NCI-H460 (cell line): Measurements from ENCODE around the gene ERCC5. TPM values are rescaled to one million over a fixed set of nuclear protein-coding genes. Genes with fewer than 3 reads are reported as not detected.
A peak's percentile ranks its signal among the peaks of the same experiment; 100 is the strongest.

Source experiments
- DNase-seq: peaks from one replicate; pipeline ENCODE4 v3.0.0-alpha.2; 2016; ENCODE audit warnings: low read depth; ENCODE audit errors: extremely low read depth
- total RNA-seq: library from RNA; depleted of rRNA; stranded (reverse); fragments of >200 nt; shearing (Covaris generic); gene quantifications from 2 replicates; pipeline ENCODE4 v1.2.3, GENCODE V29; 2014

The ERCC5 gene
- total RNA-seq, 1 experiment from 2014 or later = 33.4 TPM

DNA sequence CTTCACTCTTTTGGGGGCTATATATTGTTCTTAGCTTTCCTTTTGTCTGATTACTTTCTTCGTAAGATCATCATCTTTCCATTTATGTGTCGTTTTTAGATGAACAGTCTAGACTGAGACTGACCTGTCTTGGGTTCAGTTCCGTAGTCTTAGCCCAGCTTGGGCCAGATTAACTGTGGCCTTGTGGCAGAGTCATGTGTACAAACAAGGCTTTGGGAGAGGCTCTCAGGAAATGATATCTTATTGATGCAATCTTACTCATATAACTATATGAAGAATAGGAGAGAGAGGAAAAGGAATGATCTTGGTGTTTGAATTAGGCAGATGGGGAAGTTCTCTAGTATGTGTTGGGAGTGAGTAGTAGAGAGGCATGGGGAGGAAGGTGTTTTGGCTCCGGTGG is 6.8 kb upstream of the ERCC5 start:
- DNase-seq = no peak

DNA sequence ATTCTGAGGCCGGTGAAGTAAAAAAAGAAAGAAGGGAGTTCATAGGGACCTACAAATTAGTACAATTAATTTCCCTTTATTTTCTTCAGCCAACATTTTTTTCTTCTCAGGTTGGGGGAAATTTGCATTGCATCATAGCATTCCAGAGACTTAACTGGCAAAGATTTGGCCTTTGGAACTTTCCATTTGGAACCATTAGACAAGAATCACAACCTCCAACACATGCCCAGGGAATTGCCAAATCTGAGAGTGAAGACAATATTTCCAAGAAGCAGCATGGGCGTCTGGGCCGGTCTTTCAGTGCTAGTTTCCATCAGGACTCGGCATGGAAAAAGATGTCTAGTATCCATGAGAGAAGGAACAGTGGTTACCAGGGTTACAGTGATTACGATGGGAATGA is 6.4 kb upstream of the ERCC5 start:
- no peak for DNase-seq

DNA sequence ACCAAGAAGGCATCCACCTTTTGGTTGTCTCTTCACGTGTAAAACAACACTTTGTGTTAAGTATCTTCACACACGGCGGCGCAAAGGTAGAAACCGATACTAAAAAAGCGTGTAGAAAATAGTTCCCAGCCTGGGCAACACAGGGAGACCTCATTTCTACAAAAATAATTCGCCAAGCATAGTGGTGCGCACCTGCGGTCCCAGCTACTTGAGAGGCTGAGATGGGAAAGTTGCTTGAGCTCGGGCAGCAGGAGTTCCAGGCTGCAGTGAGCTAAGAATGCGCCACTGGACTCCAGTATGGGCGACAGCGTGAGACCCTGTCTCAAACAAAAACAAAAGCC is 573 bp upstream of the ERCC5 start:
- no peak for DNase-seq

DNA sequence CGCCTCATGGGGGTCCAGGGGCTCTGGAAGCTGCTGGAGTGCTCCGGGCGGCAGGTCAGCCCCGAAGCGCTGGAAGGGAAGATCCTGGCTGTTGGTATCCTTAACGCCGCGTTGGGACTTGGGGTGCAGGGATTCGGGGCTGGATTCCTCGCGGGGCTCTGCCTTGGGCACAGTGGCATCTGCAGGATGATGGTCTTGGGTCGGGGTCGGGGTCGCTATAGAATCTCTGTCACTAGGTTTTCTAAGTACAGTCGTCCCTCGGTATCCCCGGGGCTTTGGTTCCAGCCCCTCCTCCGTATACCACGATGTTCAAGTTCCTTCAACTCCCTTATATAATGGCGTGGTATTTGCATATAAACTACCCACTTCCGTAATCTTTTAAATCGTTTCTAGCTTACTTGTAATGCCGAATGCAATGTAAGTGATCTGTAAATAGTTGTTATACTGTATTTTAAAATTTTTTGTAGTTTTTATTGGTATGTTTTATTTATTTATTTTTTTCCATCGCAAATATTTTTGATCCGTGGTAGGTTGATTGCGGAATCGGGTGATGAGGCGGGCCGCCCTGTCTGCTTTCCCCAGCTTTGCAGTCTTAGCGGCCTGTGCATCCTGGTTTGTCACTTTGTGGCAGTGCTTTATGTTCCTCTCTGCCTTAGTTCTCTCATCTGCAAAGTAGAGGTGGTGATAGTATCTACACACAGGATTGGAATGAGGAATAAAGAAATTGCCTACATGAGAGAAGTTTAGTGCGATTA is 606 bp downstream of the ERCC5 start:
- no peak for DNase-seq

DNA sequence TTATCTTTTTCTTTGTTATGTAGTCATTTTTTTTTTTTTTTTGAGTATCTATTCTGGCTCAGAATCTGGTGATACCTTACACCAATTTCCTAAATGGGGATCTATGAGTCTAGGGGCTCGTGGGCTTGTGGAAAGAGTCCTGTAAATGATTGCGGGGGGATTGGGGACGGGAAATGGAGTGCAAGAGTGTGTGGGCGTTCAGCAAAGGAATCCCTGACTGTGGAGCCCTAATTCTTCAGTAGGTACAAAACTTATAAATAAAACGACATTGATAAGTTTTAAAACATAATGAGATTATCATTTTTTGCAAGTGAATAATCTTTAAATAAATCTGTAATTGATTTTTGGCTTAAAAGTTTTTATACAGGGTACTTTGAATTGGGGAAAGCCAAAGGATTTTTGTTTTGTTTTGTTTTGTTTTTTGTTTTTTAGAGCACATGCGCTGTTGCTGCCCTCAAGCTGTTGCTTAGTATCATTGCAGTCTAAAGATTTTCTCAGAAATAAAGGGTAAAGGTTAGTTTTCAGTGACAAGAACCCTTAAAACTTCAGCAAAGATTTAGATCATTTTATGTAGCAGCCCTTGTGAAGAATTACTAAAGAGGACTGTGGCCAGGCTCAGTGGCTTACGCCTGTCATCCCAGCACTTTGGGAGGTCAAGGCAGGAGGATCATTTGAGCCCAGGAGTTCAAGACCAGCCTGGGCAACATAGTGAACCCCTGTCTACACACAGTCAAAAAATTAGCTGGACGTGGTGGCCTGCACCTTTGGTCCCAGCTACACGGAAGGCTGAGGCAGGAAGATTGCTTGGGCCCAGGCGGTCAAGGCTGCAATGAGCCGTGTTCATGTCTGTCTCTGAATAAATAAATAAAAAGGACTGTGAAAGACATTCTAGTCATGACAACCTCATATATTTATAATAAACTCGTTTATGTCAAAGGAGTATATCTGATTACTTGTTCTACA is 1.7 kb downstream of the ERCC5 start:
- DNase-seq = no peak

DNA sequence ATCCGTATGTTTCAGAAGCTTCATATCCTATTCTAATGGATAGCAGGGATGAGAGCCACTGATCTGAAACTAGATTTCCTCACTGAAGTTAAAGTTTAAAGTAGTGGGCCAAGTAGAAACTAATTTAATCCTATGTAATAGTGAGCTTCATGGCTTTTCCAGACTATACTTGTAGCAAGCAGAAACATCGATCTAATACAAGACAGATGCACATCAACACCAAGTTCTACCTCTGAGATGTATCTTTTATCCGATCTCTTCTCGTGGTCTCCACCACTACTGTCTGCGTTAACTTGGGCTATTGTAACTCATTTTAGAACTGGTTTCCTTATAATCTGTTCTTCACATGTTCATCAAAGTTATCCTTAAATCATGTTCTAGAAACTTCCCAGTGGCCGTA is 3.1 kb downstream of the ERCC5 start:
- no peak for DNase-seq

DNA sequence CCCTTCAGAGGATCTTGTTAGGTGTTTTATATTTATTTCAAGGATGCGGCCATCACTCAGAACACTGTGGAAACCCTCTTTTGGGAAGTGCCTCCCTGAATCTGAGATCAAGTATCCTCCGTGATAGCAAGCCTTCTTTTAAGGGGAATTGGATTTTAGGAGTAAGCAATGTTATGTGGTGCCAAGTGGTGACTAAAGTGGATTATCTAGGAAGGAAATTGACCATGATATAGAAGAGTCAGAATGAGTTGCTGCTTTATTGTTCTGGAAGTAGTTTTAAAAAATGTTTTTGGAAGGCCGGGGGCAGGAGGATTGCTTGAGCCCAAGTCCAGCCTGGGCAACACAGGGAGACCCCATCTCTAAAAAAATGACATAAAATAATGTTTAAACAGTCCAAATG is 6.7 kb downstream of the ERCC5 start:
- no peak for DNase-seq

DNA sequence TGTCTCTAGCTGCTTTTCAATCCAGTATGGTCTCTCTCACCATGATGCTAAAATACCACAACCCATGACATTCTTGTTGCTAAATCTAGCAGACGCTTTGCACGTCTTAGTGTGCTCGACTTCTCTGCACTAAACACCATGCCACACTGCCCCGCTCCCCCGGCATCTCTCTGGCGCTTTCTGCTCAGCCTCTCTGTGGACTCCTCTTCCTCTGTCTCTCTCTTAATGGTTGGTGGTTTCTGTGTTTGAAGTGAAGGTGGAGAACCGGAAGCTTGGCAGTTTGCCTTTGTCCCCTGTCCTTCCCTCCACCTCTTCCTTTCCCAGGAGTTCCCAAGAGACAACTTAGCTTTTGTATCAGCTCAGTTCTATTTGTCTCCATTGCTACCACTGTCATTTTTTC is 8.8 kb downstream of the ERCC5 start:
- no peak for DNase-seq

DNA sequence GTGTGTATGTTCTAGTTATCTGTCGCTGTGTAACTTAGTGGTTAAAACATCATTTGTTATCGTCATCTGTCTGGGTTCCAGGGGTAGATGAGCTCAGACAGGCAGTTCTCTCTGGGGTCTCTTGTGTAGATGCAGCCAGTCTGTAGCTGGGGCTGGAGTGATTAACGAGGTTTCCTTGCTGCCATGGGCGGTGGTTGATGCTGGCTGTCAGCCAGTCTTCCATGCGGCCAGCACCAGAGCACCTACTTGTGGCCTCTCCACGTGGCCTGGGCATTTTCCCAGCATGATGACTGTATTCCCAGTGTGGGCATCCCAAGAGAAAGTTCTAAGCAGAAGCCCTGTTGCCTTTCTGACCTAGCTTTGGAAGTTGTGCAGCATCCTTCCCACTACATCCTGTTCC is 10.7 kb downstream of the ERCC5 start:
- DNase-seq = no peak

DNA sequence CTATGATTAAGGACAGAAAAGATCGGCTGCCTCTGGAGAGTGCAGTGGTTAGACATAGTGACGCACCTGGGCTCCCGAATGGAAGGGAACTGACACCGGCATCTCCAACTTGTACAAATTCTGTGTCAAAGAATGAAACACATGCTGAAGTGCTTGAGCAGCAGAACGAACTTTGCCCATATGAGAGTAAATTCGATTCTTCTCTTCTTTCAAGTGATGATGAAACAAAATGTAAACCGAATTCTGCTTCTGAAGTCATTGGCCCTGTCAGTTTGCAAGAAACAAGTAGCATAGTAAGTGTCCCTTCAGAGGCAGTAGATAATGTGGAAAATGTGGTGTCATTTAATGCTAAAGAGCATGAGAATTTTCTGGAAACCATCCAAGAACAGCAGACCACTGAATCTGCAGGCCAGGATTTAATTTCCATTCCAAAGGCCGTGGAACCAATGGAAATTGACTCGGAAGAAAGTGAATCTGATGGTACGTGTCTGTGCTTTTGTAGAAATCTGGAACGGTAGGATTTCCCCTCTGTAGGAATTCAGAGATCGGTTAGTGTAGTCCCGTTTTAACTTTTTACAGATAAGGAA is 16.9 kb downstream of the ERCC5 start:
- no peak for DNase-seq

DNA sequence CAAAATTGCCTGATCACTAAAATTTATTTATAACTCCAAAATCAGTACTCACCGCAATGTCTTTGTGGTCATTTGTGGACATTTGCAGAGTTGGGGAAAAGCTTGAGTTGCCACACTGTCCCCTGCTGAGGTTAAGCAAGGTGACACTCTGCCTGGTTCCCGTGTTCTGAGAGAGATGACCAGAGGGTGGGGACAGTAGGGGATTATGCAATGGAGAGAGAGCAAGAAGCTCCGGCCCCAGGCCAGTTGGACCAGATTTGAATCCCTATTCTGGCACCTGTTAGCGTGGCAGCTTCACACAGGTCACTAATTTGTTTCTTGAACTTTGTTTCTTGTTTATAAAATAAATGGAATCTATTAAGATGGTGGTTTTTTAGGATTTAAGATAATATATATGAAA is 17.8 kb downstream of the ERCC5 start:
- DNase-seq = no peak

DNA sequence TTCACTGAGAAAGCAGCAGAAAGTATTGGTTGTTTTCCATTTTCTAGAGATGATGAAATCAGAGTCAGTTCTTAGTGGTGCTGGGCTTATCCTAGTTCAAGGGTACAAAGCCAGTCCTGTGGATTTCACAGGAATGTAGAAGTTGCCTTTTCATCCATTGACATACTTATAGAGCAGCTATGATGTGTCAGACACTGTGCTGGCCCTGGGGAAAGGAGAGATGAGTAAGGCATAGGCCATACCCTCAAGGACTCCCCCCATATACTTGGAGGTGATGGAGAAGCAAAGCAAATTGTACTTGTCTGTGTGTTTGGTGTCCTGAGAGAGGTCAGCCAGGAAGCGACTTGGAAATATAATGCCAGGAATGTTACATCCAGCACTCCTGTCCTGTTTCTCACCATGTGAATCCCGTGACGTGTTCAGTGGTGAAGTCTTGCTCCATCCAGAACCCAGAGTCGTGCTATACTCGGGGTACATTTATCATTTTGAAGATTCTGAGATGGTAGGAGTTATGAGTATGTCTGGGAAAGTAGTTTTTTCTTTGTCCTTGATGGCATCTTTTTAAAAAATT is 22.6 kb downstream of the ERCC5 start:
- DNase-seq = no peak

DNA sequence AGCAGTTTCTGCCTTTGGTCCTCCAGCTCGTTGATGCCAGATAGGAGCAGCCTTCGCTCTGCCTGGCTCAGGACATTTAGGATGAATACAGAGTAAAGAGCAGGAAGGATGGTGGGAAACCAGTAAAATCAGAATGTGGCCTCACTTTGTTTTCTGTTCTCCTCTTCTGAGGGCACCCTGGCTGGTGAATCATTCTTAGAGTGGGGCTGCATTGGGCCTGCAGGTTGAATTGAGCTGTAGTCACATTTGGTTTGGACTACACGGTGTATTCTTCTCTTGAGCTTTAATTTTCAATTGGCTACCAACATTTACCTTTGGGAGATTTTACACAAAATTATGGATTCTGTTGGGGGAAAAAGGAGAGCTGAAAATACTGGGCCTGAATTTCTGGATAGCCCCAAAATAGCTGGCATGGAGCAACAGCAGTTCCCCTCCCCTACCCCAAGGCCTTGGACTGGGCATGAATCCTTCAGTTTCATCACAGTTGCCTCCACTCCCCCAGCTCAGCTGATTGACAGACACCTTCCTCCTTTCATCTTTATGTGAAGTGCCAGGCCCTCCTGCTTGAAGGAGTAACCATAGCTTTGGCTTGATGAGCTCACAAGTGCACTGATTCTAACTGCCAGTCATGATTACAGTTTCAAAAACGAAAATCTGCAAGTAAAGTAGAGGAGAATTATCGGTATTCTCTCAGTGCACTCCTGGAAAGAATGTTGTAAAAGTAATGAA is 24.3 kb downstream of the ERCC5 start:
- no peak for DNase-seq

DNA sequence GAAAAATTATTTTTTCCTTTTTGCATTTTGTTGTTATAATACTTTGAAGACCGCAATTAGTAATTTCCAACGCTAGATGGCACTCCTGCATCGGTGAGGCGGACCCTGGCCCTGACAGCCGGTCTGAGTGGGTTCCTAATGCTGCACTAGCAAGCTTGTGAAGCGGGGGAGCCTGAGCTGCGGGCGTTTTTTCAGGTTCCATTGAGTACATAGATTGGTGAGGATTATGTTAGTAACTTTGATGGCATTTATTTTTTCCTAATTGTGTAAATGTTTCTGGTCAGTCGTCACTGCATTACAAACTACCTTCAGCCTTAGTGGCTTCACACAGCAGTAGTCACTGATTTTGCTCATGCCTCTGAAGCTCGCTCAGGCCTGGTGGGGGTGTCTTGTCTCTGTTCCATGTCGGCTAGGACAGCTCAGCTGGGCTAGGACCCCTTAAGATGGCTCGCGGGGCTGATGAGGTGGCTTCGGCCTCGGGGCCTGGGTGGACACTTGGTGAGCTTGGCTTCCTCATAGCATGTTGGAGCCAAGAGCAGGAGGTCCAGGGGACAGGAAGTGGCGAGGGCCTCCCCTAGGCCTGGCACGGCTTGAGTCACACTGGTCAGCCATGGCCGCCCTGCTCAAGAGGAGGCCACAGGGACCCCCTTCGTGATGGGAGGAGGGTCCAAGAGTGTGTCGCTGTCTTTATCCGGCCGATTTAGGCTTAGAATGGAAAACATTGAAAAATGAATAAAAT is 25.0 kb downstream of the ERCC5 start:
- DNase-seq = peak; percentile 20

DNA sequence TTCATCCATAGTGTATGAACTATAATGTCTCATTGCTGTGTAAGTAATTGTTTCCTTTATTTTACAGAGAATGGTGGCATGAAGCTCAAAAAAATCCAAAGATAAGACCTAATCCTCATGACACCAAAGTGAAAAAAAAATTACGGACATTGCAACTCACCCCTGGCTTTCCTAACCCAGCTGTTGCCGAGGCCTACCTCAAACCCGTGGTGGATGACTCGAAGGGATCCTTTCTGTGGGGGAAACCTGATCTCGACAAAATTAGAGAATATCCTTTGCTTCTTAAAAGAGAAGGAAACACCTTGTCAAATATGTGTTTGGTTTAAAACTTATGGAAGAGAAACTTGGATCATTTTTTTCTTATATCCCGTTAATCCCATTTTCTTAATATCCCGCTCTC is 26.3 kb downstream of the ERCC5 start:
- no peak for DNase-seq

DNA sequence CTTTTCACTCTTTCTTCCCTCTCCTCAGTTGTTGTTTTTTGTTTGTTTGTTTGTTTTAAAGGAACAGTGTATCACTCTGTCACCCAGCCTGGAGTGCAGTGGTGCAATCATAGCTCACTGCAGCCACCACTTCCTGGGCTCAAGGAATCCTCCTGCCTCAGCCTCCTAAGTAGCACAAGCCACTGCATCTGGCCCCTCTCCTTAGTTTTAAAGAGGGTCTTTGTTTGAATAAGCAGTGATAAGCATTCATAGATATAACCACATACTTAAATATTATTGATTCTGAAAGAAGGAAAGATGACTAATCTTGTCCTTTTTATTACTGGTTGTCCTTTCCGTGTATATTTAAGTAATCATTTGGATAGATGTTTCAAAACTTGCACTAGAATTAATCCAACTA is 26.7 kb downstream of the ERCC5 start:
- no peak for DNase-seq

DNA sequence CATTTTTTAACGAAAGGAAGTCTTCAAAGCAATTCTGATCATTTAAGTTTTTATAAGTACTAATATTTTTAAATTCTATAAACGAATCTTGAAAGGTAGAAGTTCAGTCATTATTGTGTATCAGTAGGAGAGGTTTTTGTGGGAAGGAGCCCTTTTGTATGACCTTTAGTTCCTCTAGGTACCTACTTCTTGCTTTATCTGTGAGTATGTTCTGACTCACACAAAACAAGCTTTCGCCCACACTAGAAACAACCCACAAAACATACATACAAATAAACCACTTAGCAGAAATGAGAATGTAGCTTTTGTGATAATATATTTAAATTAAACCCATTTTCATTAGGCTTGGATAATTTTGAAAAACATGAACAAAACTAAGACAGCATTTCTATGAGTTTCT is 27.8 kb downstream of the ERCC5 start:
- DNase-seq = no peak

DNA sequence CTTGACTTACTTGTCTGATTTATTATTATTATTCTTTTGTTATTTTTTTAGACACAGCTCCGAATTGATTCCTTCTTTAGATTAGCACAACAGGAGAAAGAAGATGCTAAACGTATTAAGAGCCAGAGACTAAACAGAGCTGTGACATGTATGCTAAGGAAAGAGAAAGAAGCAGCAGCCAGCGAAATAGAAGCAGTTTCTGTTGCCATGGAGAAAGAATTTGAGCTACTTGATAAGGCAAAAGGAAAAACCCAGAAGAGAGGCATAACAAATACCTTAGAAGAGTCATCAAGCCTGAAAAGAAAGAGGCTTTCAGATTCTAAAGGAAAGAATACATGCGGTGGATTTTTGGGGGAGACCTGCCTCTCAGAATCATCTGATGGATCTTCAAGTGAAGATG is 29.4 kb downstream of the ERCC5 start:
- DNase-seq = no peak

DNA sequence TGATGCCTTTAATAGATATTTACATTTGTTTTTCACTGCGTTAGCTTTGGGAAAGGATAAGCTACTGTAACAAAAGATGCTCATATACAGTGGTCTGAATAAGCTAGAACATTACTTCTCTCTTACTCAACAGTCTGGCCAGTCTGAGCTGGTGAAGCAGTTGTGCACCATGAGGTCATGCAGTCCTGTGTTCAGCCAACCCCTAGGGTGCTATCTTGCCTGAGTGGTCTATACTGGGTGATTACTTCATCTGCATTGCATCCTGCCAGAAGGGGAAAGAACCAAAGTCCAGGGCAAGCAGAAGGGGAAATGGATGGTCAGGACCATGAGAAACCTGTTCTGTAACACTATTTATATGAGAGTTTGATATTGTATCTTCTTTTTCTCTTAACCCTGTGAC is 31.5 kb downstream of the ERCC5 start:
- no peak for DNase-seq

DNA sequence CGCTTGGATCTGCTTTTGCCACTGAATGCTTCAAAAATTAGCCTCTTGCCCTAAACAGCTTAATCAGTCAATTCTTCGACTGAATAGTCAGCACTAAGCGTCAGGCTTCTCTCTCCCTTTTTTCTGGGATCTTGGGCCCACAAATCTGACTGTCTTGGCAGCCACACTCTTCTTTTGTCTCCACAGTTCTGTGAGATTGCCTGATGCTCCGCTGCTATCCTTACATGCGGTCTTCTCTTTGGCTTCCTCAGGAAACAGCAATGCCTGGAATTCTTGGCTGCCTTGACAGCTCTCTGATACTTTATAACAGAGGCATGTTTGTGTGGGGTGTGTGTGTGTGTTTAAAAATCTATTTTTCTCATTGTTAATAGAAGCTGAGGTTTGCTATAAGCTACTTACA is 32.6 kb downstream of the ERCC5 start:
- no peak for DNase-seq
